Mucosa of stomach (tissue), 1 donor: Measurements from ENCODE around the gene ZGLP1.
"Not testable (repeated sequence)": the region's sequence is repeated elsewhere in the genome, so short reads cannot be mapped to it uniquely, and the experiment has no call there.

ENCODE experiments used
- H3K27me3 ChIP-seq: one replicate; pipeline ENCODE4 v1.7.0; 2013; ENCODE audit warnings: mild to moderate bottlenecking, low read length; ENCODE audit not compliant: control insufficient read depth, insufficient read depth
- H3K36me3 ChIP-seq: one replicate; pipeline ENCODE4 v1.7.0; 2013; ENCODE audit warnings: low read length; ENCODE audit not compliant: control insufficient read depth, insufficient read depth
- H3K4me1 ChIP-seq: one replicate; pipeline ENCODE4 v1.7.0; 2013; ENCODE audit warnings: mild to moderate bottlenecking, low read length; ENCODE audit not compliant: control insufficient read depth, insufficient read depth
- H3K4me3 ChIP-seq: one replicate; pipeline ENCODE4 v1.7.0; 2013; ENCODE audit warnings: low read length
- H3K9ac ChIP-seq: one replicate; pipeline ENCODE4 v1.7.0; 2013; ENCODE audit warnings: mild to moderate bottlenecking, low read length, moderate library complexity
- H3K9me3 ChIP-seq: one replicate; pipeline ENCODE4 v1.7.0; 2013; ENCODE audit warnings: mild to moderate bottlenecking, low read length, moderate library complexity; ENCODE audit not compliant: control insufficient read depth
- donor health status: Pancreatic carcinoma.

Gene ZGLP1

DNA sequence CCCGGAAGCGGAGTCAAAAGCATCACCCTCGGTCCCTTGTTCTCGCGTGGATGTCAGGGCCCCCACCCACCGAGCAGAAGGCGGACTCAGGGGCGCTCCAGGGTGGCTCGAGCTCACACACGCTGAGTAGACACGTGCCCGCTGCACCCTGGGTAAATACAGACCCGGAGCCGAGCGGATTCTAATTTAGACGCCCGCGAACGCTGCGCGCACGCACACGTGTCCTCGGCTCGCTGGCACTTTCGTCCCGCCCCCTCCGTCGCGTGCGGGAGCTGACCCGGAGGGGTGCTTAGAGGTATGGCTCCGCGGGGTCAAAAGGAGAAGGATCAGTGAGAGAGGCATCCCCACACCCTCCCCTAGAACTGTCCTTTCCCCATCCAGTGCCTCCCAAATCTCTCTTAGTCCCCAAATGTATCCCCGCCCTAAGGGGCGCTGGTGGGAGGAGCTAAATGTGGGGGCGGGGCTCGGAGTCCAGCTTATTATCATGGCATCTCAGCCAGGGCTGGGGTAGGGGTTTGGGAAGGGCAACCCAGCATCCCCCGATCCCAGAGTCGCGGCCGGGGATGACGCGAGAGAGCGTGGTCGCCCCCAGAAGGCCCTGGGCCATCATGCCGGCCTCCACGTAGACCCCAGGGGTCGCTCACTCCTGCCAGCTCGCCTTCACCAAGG, 20.3 kb downstream of the ZGLP1 start:
- peaks cover 76% of the 10 kb centered on the region for H3K27me3 ChIP-seq
- H3K9ac ChIP-seq, result no peak overlapping the region
- H3K9me3 ChIP-seq, result no peaks in the 10 kb centered on the region
- no peaks in the 10 kb centered on the region for H3K36me3 ChIP-seq
- H3K4me3 ChIP-seq, result peak overlapping the region; percentile 36
- H3K4me1 ChIP-seq, result peaks cover 65% of the 10 kb centered on the region

DNA sequence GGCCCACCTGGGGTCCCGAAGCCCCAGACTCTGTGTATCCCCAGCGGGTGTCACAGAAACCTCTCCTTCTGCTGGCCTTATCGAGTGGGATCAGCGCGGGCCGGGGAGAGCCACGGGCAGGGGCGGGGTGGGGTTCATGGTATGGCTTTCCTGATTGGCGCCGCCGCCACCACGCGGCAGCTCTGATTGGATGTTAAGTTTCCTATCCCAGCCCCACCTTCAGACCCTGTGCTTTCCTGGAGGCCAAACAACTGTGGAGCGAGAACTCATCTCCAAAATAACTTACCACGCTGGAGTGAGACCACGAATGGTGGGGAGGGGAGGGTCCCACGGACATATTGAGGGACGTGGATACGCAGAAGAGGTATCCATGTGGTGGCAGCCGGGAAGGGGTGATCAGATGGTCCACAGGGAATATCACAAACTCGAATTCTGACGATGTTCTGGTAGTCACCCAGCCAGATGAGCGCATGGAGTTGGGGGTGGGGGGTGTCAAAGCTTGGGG, 20.9 kb downstream of the ZGLP1 start:
- no peaks in the 10 kb centered on the region for H3K9me3 ChIP-seq
- H3K9ac ChIP-seq, result no peak overlapping the region
- no peaks in the 10 kb centered on the region for H3K36me3 ChIP-seq
- H3K4me3 ChIP-seq, result no peak overlapping the region
- peaks cover 65% of the 10 kb centered on the region for H3K4me1 ChIP-seq
- peaks cover 70% of the 10 kb centered on the region for H3K27me3 ChIP-seq

DNA sequence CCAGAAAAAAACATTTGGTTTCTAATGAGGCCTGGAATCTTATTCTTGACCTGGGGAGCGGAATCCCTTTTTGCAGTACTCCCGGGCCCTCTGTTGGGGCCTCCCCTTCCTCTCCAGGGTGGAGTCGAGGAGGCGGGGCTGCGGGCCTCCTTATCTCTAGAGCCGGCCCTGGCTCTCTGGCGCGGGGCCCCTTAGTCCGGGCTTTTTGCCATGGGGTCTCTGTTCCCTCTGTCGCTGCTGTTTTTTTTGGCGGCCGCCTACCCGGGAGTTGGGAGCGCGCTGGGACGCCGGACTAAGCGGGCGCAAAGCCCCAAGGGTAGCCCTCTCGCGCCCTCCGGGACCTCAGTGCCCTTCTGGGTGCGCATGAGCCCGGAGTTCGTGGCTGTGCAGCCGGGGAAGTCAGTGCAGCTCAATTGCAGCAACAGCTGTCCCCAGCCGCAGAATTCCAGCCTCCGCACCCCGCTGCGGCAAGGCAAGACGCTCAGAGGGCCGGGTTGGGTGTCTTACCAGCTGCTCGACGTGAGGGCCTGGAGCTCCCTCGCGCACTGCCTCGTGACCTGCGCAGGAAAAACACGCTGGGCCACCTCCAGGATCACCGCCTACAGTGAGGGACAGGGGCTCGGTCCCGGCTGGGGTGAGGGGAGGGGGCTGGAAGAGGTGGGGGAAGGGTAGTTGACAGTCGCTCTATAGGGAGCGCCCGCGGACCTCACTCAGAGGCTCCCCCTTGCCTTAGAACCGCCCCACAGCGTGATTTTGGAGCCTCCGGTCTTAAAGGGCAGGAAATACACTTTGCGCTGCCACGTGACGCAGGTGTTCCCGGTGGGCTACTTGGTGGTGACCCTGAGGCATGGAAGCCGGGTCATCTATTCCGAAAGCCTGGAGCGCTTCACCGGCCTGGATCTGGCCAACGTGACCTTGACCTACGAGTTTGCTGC, 22.5 kb downstream of the ZGLP1 start, which contains the start of gene ICAM4:
ICAM4 (plus strand) TSS at position 153 of the 935 bp plus-strand sequence; CDS start at position 211, 58 bp downstream.
- no peaks in the 10 kb centered on the region for H3K36me3 ChIP-seq
- H3K9ac ChIP-seq, result no peak within 1 kb of the TSS
- H3K9me3 ChIP-seq, result no peaks in the 10 kb centered on the region
- peaks cover 54% of the 10 kb centered on the region for H3K4me1 ChIP-seq
- no peak within 1 kb of the TSS for H3K4me3 ChIP-seq
- peaks cover 54% of the 10 kb centered on the region for H3K27me3 ChIP-seq

DNA sequence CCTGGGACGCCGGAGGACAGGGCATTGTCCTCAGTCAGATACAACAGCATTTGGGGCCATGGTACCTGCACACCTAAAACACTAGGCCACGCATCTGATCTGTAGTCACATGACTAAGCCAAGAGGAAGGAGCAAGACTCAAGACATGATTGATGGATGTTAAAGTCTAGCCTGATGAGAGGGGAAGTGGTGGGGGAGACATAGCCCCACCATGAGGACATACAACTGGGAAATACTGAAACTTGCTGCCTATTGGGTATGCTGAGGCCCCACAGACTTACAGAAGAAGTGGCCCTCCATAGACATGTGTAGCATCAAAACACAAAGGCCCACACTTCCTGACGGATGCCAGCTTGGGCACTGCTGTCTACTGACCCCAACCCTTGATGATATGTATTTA, 24.2 kb downstream of the ZGLP1 start:
- Histone ChIP-seq H3K36me3 (no peaks in the 10 kb centered on the region), H3K4me3 (no peak overlapping the region), H3K27me3 (peaks cover 37% of the 10 kb centered on the region), H3K9me3 (no peaks in the 10 kb centered on the region), H3K4me1 (peaks cover 37% of the 10 kb centered on the region), H3K9ac (no peak overlapping the region)

DNA sequence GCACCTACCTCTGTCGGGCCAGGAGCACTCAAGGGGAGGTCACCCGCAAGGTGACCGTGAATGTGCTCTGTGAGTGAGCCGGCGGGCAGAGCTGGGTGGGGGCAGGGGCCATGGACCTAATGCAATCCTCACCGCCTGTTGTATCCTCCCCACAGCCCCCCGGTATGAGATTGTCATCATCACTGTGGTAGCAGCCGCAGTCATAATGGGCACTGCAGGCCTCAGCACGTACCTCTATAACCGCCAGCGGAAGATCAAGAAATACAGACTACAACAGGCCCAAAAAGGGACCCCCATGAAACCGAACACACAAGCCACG, 24.7 kb downstream of the ZGLP1 start:
- Histone ChIP-seq H3K4me1 (peaks cover 33% of the 10 kb centered on the region), H3K27me3 (peaks cover 33% of the 10 kb centered on the region), H3K4me3 (no peak overlapping the region), H3K36me3 (no peaks in the 10 kb centered on the region), H3K9me3 (no peaks in the 10 kb centered on the region), H3K9ac (no peak overlapping the region)

DNA sequence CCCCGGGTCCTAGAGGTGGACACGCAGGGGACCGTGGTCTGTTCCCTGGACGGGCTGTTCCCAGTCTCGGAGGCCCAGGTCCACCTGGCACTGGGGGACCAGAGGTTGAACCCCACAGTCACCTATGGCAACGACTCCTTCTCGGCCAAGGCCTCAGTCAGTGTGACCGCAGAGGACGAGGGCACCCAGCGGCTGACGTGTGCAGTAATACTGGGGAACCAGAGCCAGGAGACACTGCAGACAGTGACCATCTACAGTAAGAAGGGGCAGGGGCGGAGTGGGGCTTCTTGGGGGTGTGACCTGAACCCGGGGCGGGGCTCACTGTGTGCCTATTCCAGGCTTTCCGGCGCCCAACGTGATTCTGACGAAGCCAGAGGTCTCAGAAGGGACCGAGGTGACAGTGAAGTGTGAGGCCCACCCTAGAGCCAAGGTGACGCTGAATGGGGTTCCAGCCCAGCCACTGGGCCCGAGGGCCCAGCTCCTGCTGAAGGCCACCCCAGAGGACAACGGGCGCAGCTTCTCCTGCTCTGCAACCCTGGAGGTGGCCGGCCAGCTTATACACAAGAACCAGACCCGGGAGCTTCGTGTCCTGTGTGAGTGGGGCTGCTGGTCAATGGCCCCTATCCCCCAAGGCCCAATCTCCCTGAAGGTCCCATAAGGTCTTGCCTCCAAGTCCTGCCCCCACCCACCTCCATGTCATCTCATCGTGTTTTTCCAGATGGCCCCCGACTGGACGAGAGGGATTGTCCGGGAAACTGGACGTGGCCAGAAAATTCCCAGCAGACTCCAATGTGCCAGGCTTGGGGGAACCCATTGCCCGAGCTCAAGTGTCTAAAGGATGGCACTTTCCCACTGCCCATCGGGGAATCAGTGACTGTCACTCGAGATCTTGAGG, 25.3 kb downstream of the ZGLP1 start:
- Histone ChIP-seq H3K27me3 (peaks cover 26% of the 10 kb centered on the region), H3K4me3 (no peak overlapping the region)

GRCh38 chr19:10283301-10284064, 26.1 kb downstream of the ZGLP1 start:
- Histone ChIP-seq H3K27me3 (peaks cover 18% of the 10 kb centered on the region), H3K36me3 (no peaks in the 10 kb centered on the region), H3K4me1 (peaks cover 21% of the 10 kb centered on the region), H3K4me3 (no peak overlapping the region), H3K9me3 (no peaks in the 10 kb centered on the region), H3K9ac (no peak overlapping the region)

More for the DNA sequence above, 25.3 kb downstream of the ZGLP1 start:
- Histone ChIP-seq H3K9me3 (no peaks in the 10 kb centered on the region), H3K4me1 (peaks cover 29% of the 10 kb centered on the region), H3K9ac (no peak overlapping the region), H3K36me3 (no peaks in the 10 kb centered on the region)

DNA sequence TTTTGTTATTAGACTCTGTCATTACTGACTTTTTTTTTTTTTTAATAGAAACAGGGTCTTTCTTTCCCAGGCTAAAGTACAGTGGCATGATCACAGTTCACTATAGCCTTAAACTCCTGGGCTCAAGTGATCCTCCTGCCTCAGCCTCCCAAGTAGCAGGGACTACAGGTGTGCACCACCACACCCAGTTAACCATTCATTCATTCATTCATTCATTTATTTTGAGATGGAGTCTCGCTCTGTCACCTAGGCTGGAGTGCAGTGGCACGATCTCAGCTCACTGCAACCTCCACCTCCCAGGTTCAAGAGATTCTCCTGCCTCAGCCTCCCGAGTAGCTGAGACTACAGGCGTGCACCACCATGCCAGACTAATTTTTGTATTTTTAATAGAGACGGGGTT, 27.6 kb downstream of the ZGLP1 start:
- not testable (repeated sequence) for H3K9ac ChIP-seq, H3K4me3 ChIP-seq, H3K27me3 ChIP-seq, H3K9me3 ChIP-seq, H3K36me3 ChIP-seq
- peaks cover 10% of the 10 kb centered on the region for H3K4me1 ChIP-seq

GRCh38 chr19:10279737-10280442, 29.7 kb downstream of the ZGLP1 start:
- H3K9me3 ChIP-seq, result no peaks in the 10 kb centered on the region
- peaks cover 4% of the 10 kb centered on the region for H3K4me1 ChIP-seq
- H3K36me3 ChIP-seq, result no peaks in the 10 kb centered on the region
- H3K27me3 ChIP-seq, result no peaks in the 10 kb centered on the region
- no peak overlapping the region for H3K9ac ChIP-seq
- no peak overlapping the region for H3K4me3 ChIP-seq

- Histone ChIP-seq H3K4me3 (no peak overlapping the region), H3K9ac (no peak overlapping the region), H3K9me3 (no peaks in the 10 kb centered on the region), H3K4me1 (peaks cover 4% of the 10 kb centered on the region), H3K36me3 (no peaks in the 10 kb centered on the region), H3K27me3 (no peaks in the 10 kb centered on the region)
Measured at GRCh38 chr19:10278935-10279334, 30.7 kb downstream of the ZGLP1 start.
